H9 (cell line): ENCODE measurements around the gene STOX2. TPM values are rescaled to one million over a fixed set of nuclear protein-coding genes. Genes with fewer than 3 reads are reported as not detected.

Experiments used
- DNase-seq: peaks from one replicate; pipeline ENCODE4 v3.0.0-alpha.2; 2017
- H2AFZ ChIP-seq: one replicate; pipeline ENCODE4 v1.6.1; 2013; ENCODE audit warnings: mild to moderate bottlenecking, low read length, control low read depth, moderate library complexity
- H2AK5ac ChIP-seq: 2 replicates; pipeline ENCODE4 v1.6.1; 2013; ENCODE audit warnings: low read length, control low read depth, mixed read lengths; ENCODE audit not compliant: insufficient read length
- H2BK120ac ChIP-seq: one replicate; pipeline ENCODE4 v1.6.1; 2013; ENCODE audit warnings: low read depth, mild to moderate bottlenecking, low read length, control low read depth, inconsistent platforms; ENCODE audit not compliant: poor library complexity, severe bottlenecking
- H2BK12ac ChIP-seq: 2 replicates; pipeline ENCODE4 v1.6.1; 2013; ENCODE audit warnings: low read length, control low read depth, mixed read lengths, low read depth; ENCODE audit not compliant: insufficient read length
- H2BK15ac ChIP-seq: 2 replicates; pipeline ENCODE4 v1.6.1; 2013; ENCODE audit warnings: low read depth, low read length, control low read depth
- H2BK20ac ChIP-seq: one replicate; pipeline ENCODE4 v1.6.1; 2013; ENCODE audit warnings: low read depth, mild to moderate bottlenecking, low read length, control low read depth, inconsistent platforms; ENCODE audit not compliant: poor library complexity, severe bottlenecking
- H2BK5ac ChIP-seq: 2 replicates; pipeline ENCODE4 v1.6.1; 2013; ENCODE audit warnings: low read length, control low read depth, mixed read lengths; ENCODE audit not compliant: insufficient read length
- H3K14ac ChIP-seq: 2 replicates; pipeline ENCODE4 v1.6.1; 2013; ENCODE audit warnings: low read length, control low read depth; ENCODE audit not compliant: insufficient read depth
- H3K18ac ChIP-seq: 2 replicates; pipeline ENCODE4 v1.6.1; 2013; ENCODE audit warnings: low read depth, mild to moderate bottlenecking, mixed read lengths, low read length, control low read depth; ENCODE audit not compliant: insufficient read length
- H3K23ac ChIP-seq: 2 replicates; pipeline ENCODE4 v1.6.1; 2013; ENCODE audit warnings: low read length, control low read depth, mixed read lengths, low read depth; ENCODE audit not compliant: insufficient read length
- H3K23me2 ChIP-seq: 2 replicates; pipeline ENCODE4 v1.6.1; 2013; ENCODE audit warnings: low read depth, mild to moderate bottlenecking, mixed read lengths, low read length, control low read depth; ENCODE audit not compliant: insufficient read length, poor library complexity, severe bottlenecking
- H3K27ac ChIP-seq: 2 replicates; pipeline ENCODE4 v1.5.1; 2013; ENCODE audit warnings: low read length, control low read depth, mixed read lengths, low read depth; ENCODE audit not compliant: insufficient read length
- H3K27me3 ChIP-seq: 2 replicates; pipeline ENCODE4 v1.6.1; 2013; ENCODE audit warnings: low read length, control low read depth, inconsistent platforms; ENCODE audit not compliant: insufficient read depth
- H3K4ac ChIP-seq: 2 replicates; pipeline ENCODE4 v1.6.1; 2013; ENCODE audit warnings: low read depth, mild to moderate bottlenecking, control low read depth, inconsistent platforms, low read length, moderate library complexity
- H3K4me1 ChIP-seq: 2 replicates; pipeline ENCODE4 v1.6.1; 2013; ENCODE audit warnings: low read length, control low read depth, inconsistent platforms; ENCODE audit not compliant: insufficient read depth
- H3K4me2 ChIP-seq: 2 replicates; pipeline ENCODE4 v1.6.1; 2013; ENCODE audit warnings: low read length, control low read depth, mixed read lengths; ENCODE audit not compliant: insufficient read length, insufficient read depth
- H3K56ac ChIP-seq: 2 replicates; pipeline ENCODE4 v1.6.1; 2013; ENCODE audit warnings: low read depth, mild to moderate bottlenecking, mixed read lengths, low read length, control low read depth; ENCODE audit not compliant: insufficient read length
- H3K79me1 ChIP-seq: 2 replicates; pipeline ENCODE4 v1.6.1; 2013; ENCODE audit warnings: low read depth, mild to moderate bottlenecking, moderate library complexity, low read length, control low read depth, inconsistent platforms; ENCODE audit not compliant: insufficient read depth, poor library complexity, severe bottlenecking
- H3K79me2 ChIP-seq: 2 replicates; pipeline ENCODE4 v1.6.1; 2013; ENCODE audit warnings: low read length, control low read depth, inconsistent platforms; ENCODE audit not compliant: insufficient read depth
- H3K9ac ChIP-seq: 2 replicates; pipeline ENCODE4 v1.6.1; 2013; ENCODE audit warnings: low read length, control low read depth, mixed read lengths; ENCODE audit not compliant: insufficient read length; ENCODE audit errors: extremely low read depth
- H3K9me3 ChIP-seq: one replicate; pipeline ENCODE4 v1.6.1; 2013; ENCODE audit warnings: low read depth, low read length, inconsistent platforms; ENCODE audit not compliant: control insufficient read depth
- H3T11ph ChIP-seq: one replicate; pipeline ENCODE4 v1.6.1; 2013; ENCODE audit warnings: mild to moderate bottlenecking, low read length, control low read depth, inconsistent platforms
- H4K20me1 ChIP-seq: one replicate; pipeline ENCODE4 v1.6.1; 2013; ENCODE audit not compliant: control insufficient read depth, insufficient read length, insufficient read depth
- H4K5ac ChIP-seq: 2 replicates; pipeline ENCODE4 v1.6.1; 2013; ENCODE audit warnings: low read depth, mild to moderate bottlenecking, mixed read lengths, low read length, control low read depth; ENCODE audit not compliant: insufficient read length
- H4K8ac ChIP-seq: replicated peaks from 2 replicates; pipeline ENCODE4 v1.6.1; 2013; ENCODE audit warnings: low read length, control low read depth, mixed read lengths, low read depth; ENCODE audit not compliant: insufficient read length
- H4K91ac ChIP-seq: 2 replicates; pipeline ENCODE4 v1.6.1; 2013; ENCODE audit warnings: low read depth, mild to moderate bottlenecking, moderate library complexity, mixed read lengths, low read length, control low read depth; ENCODE audit not compliant: insufficient read length
- H3K27ac Mint-ChIP-seq, 3 experiments: 2 replicates in 2 of 3; 3 replicates in 1 of 3; pipeline ENCODE4 v1.8.0; 2020 to 2021; ENCODE audit warnings: mixed read lengths in 3 of 3, mild to moderate bottlenecking in 1 of 3, moderate library complexity in 1 of 3
- H3K27me3 Mint-ChIP-seq: 2 replicates; pipeline ENCODE4 v1.8.0; 2021; ENCODE audit warnings: low read depth, mild to moderate bottlenecking, moderate library complexity, mixed read lengths
- H3K36me3 Mint-ChIP-seq, 3 experiments: 2 replicates in 2 of 3; 3 replicates in 1 of 3; pipeline ENCODE4 v1.8.0; 2020 to 2021; ENCODE audit warnings: low read depth in 3 of 3, mixed read lengths in 3 of 3; ENCODE audit not compliant: insufficient read depth in 1 of 3
- H3K4me1 Mint-ChIP-seq, 2 experiments: 2 replicates each; pipeline ENCODE4 v1.8.0; 2020; ENCODE audit warnings: mixed read lengths in 2 of 2
- H3K4me3 Mint-ChIP-seq, 2 experiments: 2 replicates in 1 of 2; 3 replicates in 1 of 2; pipeline ENCODE4 v1.8.0; 2020 to 2021; ENCODE audit warnings: mild to moderate bottlenecking in 2 of 2, mixed read lengths in 2 of 2, moderate library complexity in 1 of 2
- H3K9me3 Mint-ChIP-seq, 2 experiments: 2 replicates in 1 of 2; 3 replicates in 1 of 2; pipeline ENCODE4 v1.8.0; 2020; ENCODE audit warnings: mild to moderate bottlenecking in 2 of 2, mixed read lengths in 2 of 2, moderate library complexity in 1 of 2
- CTCF ChIP-seq: fragments of 200-600 bp; sonication (generic); conservative IDR thresholded peaks from 3 replicates; pipeline ENCODE4 v1.8.0; 2021; ENCODE audit warnings: antibody characterized with exemption, mild to moderate bottlenecking
- WGBS: extraction: QIAGEN DNeasy Blood & Tissue Kit; methylation state at CpG from one replicate; pipeline ENCODE4 v1.1.7; 2013; ENCODE audit warnings: missing lambda C conversion rate, low lambda C conversion rate, mixed read lengths; ENCODE audit not compliant: insufficient read length; ENCODE audit errors: extremely low coverage; 5-methylcytosine and 5-hydroxymethylcytosine counted together
- total RNA-seq: library from RNA; stranded (reverse); gene quantifications from 2 replicates; pipeline ENCODE4 v1.2.1, GENCODE V29; 2021

The STOX2 gene
- total RNA-seq, 1 experiment from 2014 or later = 28.2 TPM

DNA sequence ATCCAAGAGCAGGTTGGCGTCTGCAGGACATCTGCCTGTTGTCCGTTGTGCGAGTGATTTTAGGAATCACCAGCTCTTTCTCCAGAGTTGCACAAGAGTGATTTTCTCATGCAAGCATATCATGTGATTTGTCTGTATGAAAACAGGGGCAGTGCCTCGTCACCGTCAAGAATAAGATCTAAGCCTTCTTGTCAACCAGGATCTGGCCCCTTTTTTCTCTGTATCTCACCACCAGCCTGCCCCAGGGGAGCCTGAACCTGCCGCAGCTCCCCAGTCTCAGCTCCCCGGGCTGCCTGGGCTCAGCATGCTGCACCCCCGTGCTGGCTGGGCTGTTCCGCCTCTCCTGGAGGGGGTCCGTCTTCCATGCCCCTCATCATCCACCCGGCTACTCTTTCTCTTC is 90.5 kb downstream of the STOX2 start:
- no peak overlapping the region for H3K4me3 Mint-ChIP-seq
- DNase-seq = no peak

More for the DNA sequence above, 90.5 kb downstream of the STOX2 start:
- H3K27ac ChIP-seq = no peak overlapping the region
- Mint-ChIP-seq H3K4me1 (peaks cover 26% of the 10 kb centered on the region in 2 experiments), H3K27ac (no peak overlapping the region), H3K36me3 (peaks cover 0 to 12% (median 2%) of the 10 kb centered on the region in 3 experiments; a peak in 4 of 7 replicates), H3K27me3 (no peaks in the 10 kb centered on the region), H3K9me3 (no peaks in the 10 kb centered on the region)
- no peak overlapping the region for H3K56ac ChIP-seq
- no peak overlapping the region for H2BK20ac ChIP-seq
- H4K20me1 ChIP-seq = no peaks in the 10 kb centered on the region
- no peaks in the 10 kb centered on the region for H3K79me1 ChIP-seq
- H3K4me2 ChIP-seq = no peak overlapping the region
- peaks cover 2% of the 10 kb centered on the region; the same call in 1 of the 2 replicates for H3K79me2 ChIP-seq
- no peak overlapping the region for H3K23ac ChIP-seq
- H2BK15ac ChIP-seq = no peak overlapping the region
- H3K4ac ChIP-seq = no peak overlapping the region
- no peak overlapping the region for H4K8ac ChIP-seq
- H3T11ph ChIP-seq = no peak overlapping the region
- H2BK12ac ChIP-seq = no peak overlapping the region
- H3K27me3 ChIP-seq = no peaks in the 10 kb centered on the region
- H2BK120ac ChIP-seq = no peak overlapping the region
- no peak overlapping the region for H4K91ac ChIP-seq
- no peak for TF ChIP-seq CTCF
- no peaks in the 10 kb centered on the region for H3K9me3 ChIP-seq
- H2AK5ac ChIP-seq = no peak overlapping the region
- H4K5ac ChIP-seq = no peak overlapping the region
- no peak overlapping the region for H3K14ac ChIP-seq
- no peak overlapping the region for H2AFZ ChIP-seq
- H2BK5ac ChIP-seq = no peak overlapping the region
- H3K4me1 ChIP-seq = no peaks in the 10 kb centered on the region; the same call in 1 of the 2 replicates
- WGBS = no CpG with 5 or more reads among the region's 11 CpGs
- H3K23me2 ChIP-seq = no peaks in the 10 kb centered on the region
- H3K9ac ChIP-seq = no peak overlapping the region
- no peak overlapping the region for H3K18ac ChIP-seq
